SK-N-SH (cell line): ENCODE data around the gene ZMYND8. TPM values are rescaled to one million over a fixed set of nuclear protein-coding genes. Genes with fewer than 3 reads are reported as not detected.
"Not testable (repeated sequence)": the region's sequence is repeated elsewhere in the genome, so short reads cannot be mapped to it uniquely, and the experiment has no call there.

Experiments
- CTCF ChIA-PET: fragments of 300-600, 350-600 bp; formaldehyde crosslinking; extraction: SDS; loops from one replicate; lab custom pipeline; 2021; lab: Yijun Ruan, JAX
- POLR2A ChIA-PET: fragments of 350-600 bp; sonication (Branson Sonifier 250); formaldehyde crosslinking; extraction: SDS; loops from one replicate; lab custom pipeline; 2020; ENCODE audit warnings: antibody characterized with exemption, inconsistent platforms; lab: Yijun Ruan, JAX
- DNase-seq: peaks from one replicate; pipeline ENCODE4 v3.0.0; 2012
- H2AFZ ChIP-seq: fragments of 200-600 bp; sonication (generic); 2 replicates; pipeline ENCODE4 v1.8.1; 2016; ENCODE audit warnings: antibody characterized with exemption, mild to moderate bottlenecking, low read depth
- H3F3A ChIP-seq: fragments of 200-600 bp; sonication (generic); replicated peaks from 2 replicates; pipeline ENCODE3; 2016; ENCODE audit warnings: antibody characterized with exemption, mild to moderate bottlenecking; ENCODE audit not compliant: insufficient read depth
- H3K27ac ChIP-seq, 2 experiments: fragments of 200-500 bp in 1 of 2; fragments of 200-600 bp in 1 of 2; sonication (Bioruptor generic) in 1 of 2; sonication (generic), shearing (Covaris generic) in 1 of 2; 2 replicates each; pipeline versions ENCODE4 v1.5.1 to v1.6.1; 2014 to 2016; ENCODE audit warnings: low read depth in 2 of 2, inconsistent platforms in 1 of 2, low read length in 1 of 2, mild to moderate bottlenecking in 1 of 2, mixed read lengths in 1 of 2
- H3K27me3 ChIP-seq: fragments of 200-600 bp; sonication (generic), shearing (Covaris generic); 2 replicates; pipeline ENCODE4 v1.6.1; 2016; ENCODE audit warnings: mixed run types; ENCODE audit not compliant: insufficient read depth
- H3K36me3 ChIP-seq, 2 experiments: fragments of 200-500 bp in 1 of 2; fragments of 200-600 bp in 1 of 2; sonication (Bioruptor generic) in 1 of 2; sonication (generic) in 1 of 2; replicated peaks in 1 of 2; 2 replicates each; pipeline versions ENCODE3 to v1.5.1; 2014 to 2016; ENCODE audit warnings: low read length in 1 of 2, mild to moderate bottlenecking in 1 of 2; ENCODE audit not compliant: insufficient read depth in 2 of 2, control insufficient read depth in 1 of 2
- H3K4me1 ChIP-seq, 2 experiments: fragments of 200-500 bp in 1 of 2; fragments of 200-600 bp in 1 of 2; sonication (Bioruptor generic) in 1 of 2; sonication (generic), shearing (Covaris generic) in 1 of 2; 2 replicates each; pipeline versions ENCODE4 v1.5.1 to v1.6.1; 2014 to 2016; ENCODE audit warnings: low read depth in 1 of 2, low read length in 1 of 2, mixed run types in 1 of 2; ENCODE audit not compliant: insufficient read depth in 2 of 2, control insufficient read depth in 1 of 2
- H3K4me2 ChIP-seq: fragments of 200-600 bp; sonication (generic), shearing (Covaris generic); 2 replicates; pipeline ENCODE4 v1.6.1; 2017; ENCODE audit warnings: mixed run types
- H3K4me3 ChIP-seq, 2 experiments: fragments of 200-500 bp in 1 of 2; fragments of 200-600 bp in 1 of 2; sonication (Bioruptor generic) in 1 of 2; sonication (generic), shearing (Covaris generic) in 1 of 2; 2 replicates each; pipeline versions ENCODE4 v1.5.1 to v1.8.1; 2014 to 2016; ENCODE audit warnings: low read depth in 2 of 2, inconsistent platforms in 1 of 2, low read length in 1 of 2, mild to moderate bottlenecking in 1 of 2, mixed read lengths in 1 of 2, moderate library complexity in 1 of 2
- H3K79me2 ChIP-seq: fragments of 200-600 bp; sonication (generic); 2 replicates; pipeline ENCODE4 v1.8.1; 2017; ENCODE audit warnings: mild to moderate bottlenecking; ENCODE audit not compliant: insufficient read depth
- H3K9ac ChIP-seq: fragments of 200-600 bp; sonication (generic); 2 replicates; pipeline ENCODE4 v1.6.1; 2017; ENCODE audit warnings: mixed run types
- H3K9me2 ChIP-seq: fragments of 200-600 bp; sonication (generic); 2 replicates; pipeline ENCODE4 v1.6.1; 2017; ENCODE audit warnings: mixed run types
- H3K9me3 ChIP-seq: fragments of 200-600 bp; sonication (generic); 2 replicates; pipeline ENCODE4 v1.6.1; 2017; ENCODE audit warnings: mixed run types, mild to moderate bottlenecking, moderate library complexity
- H4K20me1 ChIP-seq: fragments of 200-600 bp; sonication (generic); 2 replicates; pipeline ENCODE4 v1.6.1; 2017; ENCODE audit warnings: mild to moderate bottlenecking, mixed run types; ENCODE audit not compliant: insufficient read depth
- EP300 ChIP-seq, 2 experiments: IDR thresholded peaks; 2 replicates each; pipeline versions ENCODE4 v1.4.0 to v1.6.1; 2012; ENCODE audit warnings: borderline replicate concordance in 1 of 2, low read depth in 1 of 2, low read length in 1 of 2
- FOSL2 ChIP-seq: IDR thresholded peaks from 2 replicates; pipeline ENCODE4 v1.4.0; 2012; ENCODE audit warnings: low read depth, mild to moderate bottlenecking, moderate library complexity, borderline replicate concordance
- FOXM1 ChIP-seq: IDR thresholded peaks from 2 replicates; pipeline ENCODE4 v1.4.0; 2012; ENCODE audit warnings: low read depth, mild to moderate bottlenecking
- MEF2A ChIP-seq: IDR thresholded peaks from 2 replicates; pipeline ENCODE4 v1.4.0; 2012; ENCODE audit warnings: low read depth, borderline replicate concordance
- NRF1 ChIP-seq: IDR thresholded peaks from 2 replicates; pipeline ENCODE4 v1.6.1; 2012; ENCODE audit warnings: low read depth, mild to moderate bottlenecking, low read length
- RCOR1 ChIP-seq: fragments of 150-350 bp; IDR thresholded peaks from 2 replicates; pipeline ENCODE4 v1.6.1; 2017; ENCODE audit warnings: antibody characterized with exemption, low read length
- TCF12 ChIP-seq: IDR thresholded peaks from 2 replicates; pipeline ENCODE4 v1.4.0; 2012
- ZBTB33 ChIP-seq: IDR thresholded peaks from 2 replicates; pipeline ENCODE4 v1.4.0; 2012; ENCODE audit warnings: low read depth, borderline replicate concordance
- WGBS: methylation state at CpG from one replicate; pipeline ENCODE4 v1.1.6; 2017; ENCODE audit warnings: low lambda C conversion rate; 5-methylcytosine and 5-hydroxymethylcytosine counted together
- polyA plus RNA-seq, 3 experiments: library from polyadenylated mRNA; depleted of rRNA; stranded (reverse); fragments of >200 nt; gene quantifications; 2 replicates each; pipeline ENCODE4 v1.2.3, GENCODE V29; 2012

ZMYND8 gene
- polyA plus RNA-seq, 1 of the 3 experiments (the other 2 are of a cell fraction) = 25.3 TPM

GRCh38 chr20:47396762-47397476 lies 40.4 kb upstream of the ZMYND8 start:
- Histone ChIP-seq H2AFZ (no peak overlapping the region), H3F3A (no peaks in the 10 kb centered on the region), H3K27me3 (no peaks in the 10 kb centered on the region), H3K4me3 (no peak overlapping the region), H4K20me1 (no peaks in the 10 kb centered on the region), H3K4me2 (no peak overlapping the region), H3K9me3 (no peaks in the 10 kb centered on the region)
- WGBS = 90% methylated on average over 5 of the region's 5 CpGs
- POLR2A ChIA-PET = no interaction called here
- CTCF ChIA-PET = interaction anchor here (1.2 to 2.8 kb wide), 2 partner anchors 13 to 126 kb away, joined by 3 to 18 read pairs; no protein-coding TSS in a partner anchor
- no peak for DNase-seq
- no peak for TF ChIP-seq TCF12
- no peak for TF ChIP-seq NRF1
- TF ChIP-seq FOXM1 = no peak
- no peak for TF ChIP-seq FOSL2
- no peak for TF ChIP-seq MEF2A
- TF ChIP-seq RCOR1 = no peak
- no peak for TF ChIP-seq ZBTB33
- TF ChIP-seq EP300 (IDR thresholded peaks at IDR 0.05; ENCODE audit: borderline replicate concordance in 1 of 2, low read depth in 1 of 2, low read length in 1 of 2) = no peak
- TF ChIP-seq, all 33 proteins: peak for 0
- Histone ChIP-seq H3K79me2 (no peaks in the 10 kb centered on the region), H3K36me3 (no peaks in the 10 kb centered on the region), H3K4me1 (no peaks in the 10 kb centered on the region), H3K9me2 (no peaks in the 10 kb centered on the region), H3K9ac (no peak overlapping the region), H3K27ac (no peak overlapping the region)

- 94% methylated on average over 11 of the region's 11 CpGs for WGBS
- H3K9me2 ChIP-seq, H3K9ac ChIP-seq, H3K4me3 ChIP-seq, H3K79me2 ChIP-seq, DNase-seq, POLR2A ChIA-PET, H3K27me3 ChIP-seq, H3K4me2 ChIP-seq, H4K20me1 ChIP-seq, H3F3A ChIP-seq, H3K4me1 ChIP-seq, H3K36me3 ChIP-seq, H3K27ac ChIP-seq, H2AFZ ChIP-seq, H3K9me3 ChIP-seq: not testable (repeated sequence)
- CTCF ChIA-PET = interaction anchor here (1.4 to 4.0 kb wide), 3 partner anchors 10 to 198 kb away, joined by 4 to 31 read pairs (median 19); no protein-coding TSS in a partner anchor
Measured at GRCh38 chr20:47393796-47394514, 37.5 kb upstream of the ZMYND8 start.
